ENCODE measurements around the gene MSRB3. TPM values are rescaled to one million over a fixed set of nuclear protein-coding genes. Genes with fewer than 3 reads are reported as not detected.

MSRB3 gene
- total and polyA plus RNA-seq, 2 of the 4 experiments (the other 2 are of a cell fraction): 31.7 to 35.7 TPM

- Histone ChIP-seq H3K56ac (ENCODE audit: extremely low read depth, insufficient read depth, low read length) (0 out of 2 replicates have a peak overlapping the region, but pooled peaks have one; percentile 8), H2BK120ac (ENCODE audit: low read depth, low read length) (peak overlapping the region; percentile 92), H3K9ac (ENCODE audit: low read depth, low read length) (no peak overlapping the region; the same call in 1 of the 2 replicates), H3K23ac (ENCODE audit: low read depth, low read length) (no peak overlapping the region), H2BK15ac (ENCODE audit: low read depth, low read length) (peak overlapping the region; percentile 41; the same call in 2 of the 3 replicates), H3K14ac (replicated peaks; ENCODE audit: low read depth, low read length) (0 out of 2 replicates have a peak overlapping the region, but pooled peaks have one; percentile 8), H3K27ac (ENCODE audit: insufficient read depth, low read length) (no peak overlapping the region), H3K36me3 (ENCODE audit: control insufficient read depth, insufficient read depth, low read length) (no peaks in the 10 kb centered on the region), H2BK5ac (ENCODE audit: low read depth, low read length, poor library complexity, severe bottlenecking) (peak overlapping the region; percentile 61), H2AK5ac (ENCODE audit: low read depth, low read length) (peak overlapping the region; percentile 5), H4K20me1 (ENCODE audit: insufficient read depth, low read length) (no peaks in the 10 kb centered on the region), H4K91ac (ENCODE audit: insufficient read depth, low read depth, low read length) (peak overlapping the region; percentile 77), H3K4ac (ENCODE audit: low read depth, low read length) (peak overlapping the region; percentile 90), H2AK9ac (replicated peaks; ENCODE audit: low read depth, low read length, poor library complexity) (peak overlapping the region; percentile 63), H2BK20ac (ENCODE audit: low read depth, low read length) (peak overlapping the region; percentile 99), H4K8ac (ENCODE audit: low read depth in 2 of 2, low read length in 2 of 2) (peak overlapping the region; percentile 48 to 60; a peak in 3 of 4 replicates), H3K9me1 (ENCODE audit: insufficient read depth, low read length) (peaks cover 12% of the 10 kb centered on the region), H4K5ac (ENCODE audit: low read depth, low read length) (peak overlapping the region; percentile 67; the same call in 1 of the 2 replicates), H3K4me2 (ENCODE audit: low read depth, low read length) (no peak overlapping the region), H3K27me3 (ENCODE audit: control insufficient read depth, insufficient read depth, low read length) (no peaks in the 10 kb centered on the region), H3K18ac (ENCODE audit: low read depth, low read length) (peak overlapping the region; percentile 57; the same call in 1 of the 2 replicates), H3K4me3 (ENCODE audit: insufficient read depth, low read depth, low read length) (no peak overlapping the region), H3K9me3 (ENCODE audit: control insufficient read depth, insufficient read depth, low read length) (no peaks in the 10 kb centered on the region), H3K79me1 (ENCODE audit: low read depth in 1 of 2, low read length in 2 of 2) (peaks cover 0 to 7% of the 10 kb centered on the region in 2 experiments; a peak in 1 of 4 replicates), H2AFZ (replicated peaks; ENCODE audit: low read length, poor library complexity) (no peak overlapping the region), H3K4me1 (ENCODE audit: control insufficient read depth, insufficient read depth, low read length) (peaks cover 22% of the 10 kb centered on the region)
- no TSS peak for BruUV-seq (replicated peaks)
- ATAC-seq (ENCODE audit: low read depth) (no peak), DNase-seq (no peak)
- TF ChIP-seq FOS (IDR thresholded peaks at IDR 0.05; ENCODE audit: low read depth, low read length) (no peak), MAFK (IDR thresholded peaks at IDR 0.05; ENCODE audit: low read depth, low read length) (no peak), SMC3 (IDR thresholded peaks at IDR 0.05; ENCODE audit: low read depth, low read length) (no peak), BHLHE40 (IDR thresholded peaks at IDR 0.05; ENCODE audit: low read depth, low read length) (no peak), CHD1 (IDR thresholded peaks at IDR 0.05; ENCODE audit: low read depth, low read length) (no peak), MXI1 (IDR thresholded peaks at IDR 0.05; ENCODE audit: borderline replicate concordance, low read depth, low read length) (no peak), RAD21 (IDR thresholded peaks at IDR 0.05; ENCODE audit: low read length) (no peak), POLR2A (IDR thresholded peaks at IDR 0.05; ENCODE audit: low read depth, low read length) (no peak), CEBPB (IDR thresholded peaks at IDR 0.05; ENCODE audit: low read depth, low read length) (no peak), RFX5 (IDR thresholded peaks at IDR 0.05; ENCODE audit: low read depth, low read length) (no peak), ELK1 (IDR thresholded peaks at IDR 0.05; ENCODE audit: borderline replicate concordance, low read depth, low read length) (no peak), USF2 (IDR thresholded peaks at IDR 0.05; ENCODE audit: low read depth, low read length) (no peak), NFE2L2 (IDR thresholded peaks at IDR 0.05; ENCODE audit: low read depth, low read length) (no peak), RCOR1 (IDR thresholded peaks at IDR 0.05; ENCODE audit: insufficient replicate concordance, low read length) (no peak), MAZ (IDR thresholded peaks at IDR 0.05; ENCODE audit: borderline replicate concordance, low read depth, low read length) (no peak), CTCF (conservative IDR thresholded peaks at IDR 0.05; ENCODE audit: low read depth, low read length) (no peak)
- ChIA-PET POLR2A (ENCODE audit: unreplicated experiment) (no interaction called here), CTCF (no interaction called here)
- dilution Hi-C loops (cut with HindIII; ENCODE audit: low sequenced_read_pairs, unreplicated experiment): no loop called here
- intact Hi-C loops (cut with micrococcal nuclease): no loop called here
- no CpG with 5 or more reads among the region's 2 CpGs for WGBS, 2 experiments (ENCODE audit: extremely low coverage in 2 of 2, insufficient read length in 1 of 2)
- in situ Hi-C loops (cut with MboI; ENCODE audit: low sequenced_read_pairs): no loop called here
These were observed 216.1 kb downstream of the MSRB3 start for GRCh38 chr12:65494537-65494936.

Measured in IMR-90 (cell line).